ENCODE measurements around the gene FAM114A1.
A peak's percentile ranks its signal among the peaks of the same experiment; 100 is the strongest.

Gene FAM114A1

DNA sequence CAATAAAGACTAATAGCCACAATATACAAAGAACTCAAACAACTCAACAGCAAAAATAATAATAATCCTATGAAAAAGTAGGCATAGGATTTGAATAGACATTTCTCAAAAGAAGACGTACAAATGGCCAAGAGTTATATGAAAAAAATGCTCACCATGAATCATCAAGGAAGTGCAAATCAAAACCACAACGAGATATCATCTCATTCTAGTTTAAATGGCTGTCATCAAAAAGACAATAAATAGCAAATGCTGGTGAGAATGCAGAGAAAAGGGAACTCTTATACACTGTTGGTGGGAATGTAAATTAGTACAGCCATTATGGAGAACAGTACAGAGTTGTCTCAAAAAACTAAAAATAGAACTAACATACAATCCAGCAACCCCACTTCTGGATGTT, 29.8 kb upstream of the FAM114A1 start:
- no peak for DNase-seq (ENCODE audit: low spot score in 2 of 2)
- in situ Hi-C loops (cut with MboI; ENCODE audit: low sequenced_read_pairs) = no loop called here
- Histone ChIP-seq H3K4me3 (no peak overlapping the region), H3K27me3 (ENCODE audit: low read depth) (no peaks in the 10 kb centered on the region), H3K4me1 (no peaks in the 10 kb centered on the region), H3K9me3 (no peaks in the 10 kb centered on the region), H3K36me3 (replicated peaks) (no peaks in the 10 kb centered on the region)

DNA sequence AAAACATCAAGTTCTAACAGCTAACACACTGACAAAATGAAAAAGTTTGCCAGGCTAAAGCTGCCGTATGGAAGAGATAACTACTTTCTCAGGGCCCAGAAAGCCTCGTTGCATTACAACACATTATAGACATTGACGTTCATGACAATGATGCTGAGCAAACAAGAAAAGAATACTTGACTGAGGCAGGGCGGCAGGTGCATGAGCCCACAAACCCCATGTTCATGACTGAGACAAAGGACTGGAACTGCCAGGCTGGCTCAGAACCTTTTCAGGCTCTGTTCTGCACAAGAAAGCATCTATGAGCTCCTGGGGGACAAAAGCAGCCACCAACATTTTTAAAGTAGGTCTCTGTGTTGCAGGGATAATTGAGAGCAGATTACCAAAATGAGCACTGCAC, 24.6 kb upstream of the FAM114A1 start:
- Histone ChIP-seq H3K27me3 (ENCODE audit: low read depth) (no peaks in the 10 kb centered on the region; the same call in 1 of the 2 replicates), H3K4me3 (no peak overlapping the region), H3K9me3 (no peaks in the 10 kb centered on the region), H3K36me3 (replicated peaks) (no peaks in the 10 kb centered on the region), H3K4me1 (no peaks in the 10 kb centered on the region)
- in situ Hi-C loops (cut with MboI; ENCODE audit: low sequenced_read_pairs) = loop anchor here (10.0 kb wide), 1 partner anchor 78 kb away; no protein-coding TSS in a partner anchor
- DNase-seq (ENCODE audit: low spot score in 2 of 2) = peak in 1 of 2 experiments; percentile 17

DNA sequence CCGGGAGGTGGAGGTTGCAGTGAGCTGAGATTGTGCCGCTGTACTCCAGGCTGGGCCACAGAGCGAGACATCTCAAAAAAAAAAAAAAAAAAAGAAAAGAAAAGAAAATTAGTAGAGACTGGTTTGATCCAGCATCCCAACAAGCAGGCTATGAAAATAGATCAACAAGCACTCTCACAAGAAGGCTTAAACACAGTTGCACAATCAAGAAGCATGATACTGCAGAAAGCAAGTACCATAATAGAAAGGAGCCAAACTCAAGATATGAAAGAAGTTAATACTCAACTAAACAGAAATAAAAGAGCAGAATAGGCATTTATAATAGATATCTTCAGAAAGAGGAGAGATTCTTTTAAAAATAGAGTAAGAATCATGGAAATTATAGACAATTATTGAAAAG, 21.6 kb upstream of the FAM114A1 start:
- H3K9me3 ChIP-seq = no peaks in the 10 kb centered on the region
- no peak for DNase-seq (ENCODE audit: low spot score in 2 of 2)
- H3K27me3 ChIP-seq (ENCODE audit: low read depth) = no peaks in the 10 kb centered on the region; the same call in 1 of the 2 replicates
- no peaks in the 10 kb centered on the region for H3K4me1 ChIP-seq
- H3K4me3 ChIP-seq = no peak overlapping the region
- H3K36me3 ChIP-seq (replicated peaks) = no peaks in the 10 kb centered on the region
- in situ Hi-C loops (cut with MboI; ENCODE audit: low sequenced_read_pairs) = loop anchor here (10.0 kb wide), 1 partner anchor 81 kb away; no protein-coding TSS in a partner anchor

DNA sequence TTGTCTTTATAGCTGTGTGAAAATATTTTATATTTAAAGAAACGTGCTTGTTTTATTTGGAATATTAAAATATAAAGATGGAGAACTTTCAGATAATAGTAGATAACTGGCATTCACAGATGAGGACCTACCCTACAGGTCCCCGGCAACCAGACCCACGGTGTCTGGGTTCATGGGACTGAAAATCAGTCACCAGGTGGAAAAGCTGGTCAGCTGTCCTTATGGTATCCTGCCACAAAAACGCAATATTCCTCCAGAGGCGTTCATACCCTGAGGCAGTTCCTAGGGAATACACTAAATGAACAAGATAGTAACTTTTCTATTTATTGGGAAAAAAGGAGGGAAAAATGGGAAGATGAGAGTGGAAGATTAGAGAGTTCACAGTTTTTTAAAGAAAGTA, 12.1 kb upstream of the FAM114A1 start:
- H3K27me3 ChIP-seq (ENCODE audit: low read depth) = no peaks in the 10 kb centered on the region
- H3K4me3 ChIP-seq = no peak overlapping the region
- in situ Hi-C loops (cut with MboI; ENCODE audit: low sequenced_read_pairs) = no loop called here
- H3K36me3 ChIP-seq (replicated peaks) = no peaks in the 10 kb centered on the region
- peaks cover 2% of the 10 kb centered on the region; the same call in 1 of the 2 replicates for H3K9me3 ChIP-seq
- H3K4me1 ChIP-seq = peaks cover 7% of the 10 kb centered on the region
- DNase-seq (ENCODE audit: low spot score in 2 of 2) = no peak

DNA sequence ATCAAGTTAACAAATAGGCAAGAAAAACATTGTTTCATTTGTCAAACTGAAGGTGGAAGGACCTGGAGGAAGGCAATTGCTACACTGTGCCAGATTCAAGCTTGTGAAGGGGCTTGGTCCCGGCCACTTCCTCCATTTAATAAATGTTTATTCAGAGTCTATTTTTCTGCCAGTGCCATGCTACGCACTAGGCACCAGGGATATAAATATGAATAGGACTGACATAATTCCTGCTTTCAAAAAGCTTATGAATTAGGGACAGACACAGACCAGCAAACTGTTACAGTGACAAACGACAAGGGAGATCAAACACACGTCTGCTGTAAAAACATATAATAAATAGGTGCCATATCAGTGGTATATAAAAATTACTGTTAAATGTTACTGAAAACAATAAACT, 11.6 kb upstream of the FAM114A1 start:
- peak overlapping the region; percentile 16 for H3K4me3 ChIP-seq
- peaks cover 7% of the 10 kb centered on the region for H3K4me1 ChIP-seq
- DNase-seq (ENCODE audit: low spot score in 2 of 2) = no peak
- in situ Hi-C loops (cut with MboI; ENCODE audit: low sequenced_read_pairs) = no loop called here
- peaks cover 2% of the 10 kb centered on the region; the same call in 1 of the 2 replicates for H3K9me3 ChIP-seq
- H3K27me3 ChIP-seq (ENCODE audit: low read depth) = no peaks in the 10 kb centered on the region
- H3K36me3 ChIP-seq (replicated peaks) = no peaks in the 10 kb centered on the region

GRCh38 chr4:38856524-38857337, 10.9 kb upstream of the FAM114A1 start, which contains the start of gene TLR6:
TSS of gene TLR6 (minus strand) at chr4:38856817. CDS start at chr4:38829473, 27,344 bp downstream.
- DNase-seq (ENCODE audit: low spot score in 2 of 2) = peak; percentile 70 to 74
- peaks cover 7% of the 10 kb centered on the region for H3K4me1 ChIP-seq
- H3K9me3 ChIP-seq = peaks cover 2% of the 10 kb centered on the region; the same call in 1 of the 2 replicates
- in situ Hi-C loops (cut with MboI; ENCODE audit: low sequenced_read_pairs) = no loop called here
- H3K27me3 ChIP-seq (ENCODE audit: low read depth) = no peaks in the 10 kb centered on the region
- H3K36me3 ChIP-seq (replicated peaks) = no peaks in the 10 kb centered on the region
- peak within 1 kb of the TSS; percentile 16 for H3K4me3 ChIP-seq

GRCh38 chr4:38857354-38858096, 10.1 kb upstream of the FAM114A1 start:
- Histone ChIP-seq H3K4me1 (peaks cover 7% of the 10 kb centered on the region), H3K27me3 (ENCODE audit: low read depth) (no peaks in the 10 kb centered on the region), H3K36me3 (replicated peaks) (no peaks in the 10 kb centered on the region), H3K4me3 (no peak overlapping the region), H3K9me3 (no peaks in the 10 kb centered on the region)
- in situ Hi-C loops (cut with MboI; ENCODE audit: low sequenced_read_pairs) = no loop called here
- no peak for DNase-seq (ENCODE audit: low spot score in 2 of 2)

- Histone ChIP-seq H3K36me3 (replicated peaks) (no peaks in the 10 kb centered on the region), H3K4me3 (no peak overlapping the region), H3K4me1 (peaks cover 7% of the 10 kb centered on the region), H3K27me3 (ENCODE audit: low read depth) (no peaks in the 10 kb centered on the region), H3K9me3 (no peaks in the 10 kb centered on the region)
- DNase-seq (ENCODE audit: low spot score in 2 of 2) = no peak
- in situ Hi-C loops (cut with MboI; ENCODE audit: low sequenced_read_pairs) = no loop called here
These were observed 9.5 kb upstream of the FAM114A1 start for GRCh38 chr4:38858097-38858420.

GRCh38 chr4:38859501-38859900, 8.1 kb upstream of the FAM114A1 start:
- Histone ChIP-seq H3K36me3 (replicated peaks) (no peaks in the 10 kb centered on the region), H3K4me3 (no peak overlapping the region), H3K4me1 (peaks cover 7% of the 10 kb centered on the region), H3K9me3 (no peaks in the 10 kb centered on the region), H3K27me3 (ENCODE audit: low read depth) (0 out of 2 replicates have a peak, but pooled peaks cover 3% of the 10 kb centered on the region)
- in situ Hi-C loops (cut with MboI; ENCODE audit: low sequenced_read_pairs) = no loop called here
- no peak for DNase-seq (ENCODE audit: low spot score in 2 of 2)

DNA sequence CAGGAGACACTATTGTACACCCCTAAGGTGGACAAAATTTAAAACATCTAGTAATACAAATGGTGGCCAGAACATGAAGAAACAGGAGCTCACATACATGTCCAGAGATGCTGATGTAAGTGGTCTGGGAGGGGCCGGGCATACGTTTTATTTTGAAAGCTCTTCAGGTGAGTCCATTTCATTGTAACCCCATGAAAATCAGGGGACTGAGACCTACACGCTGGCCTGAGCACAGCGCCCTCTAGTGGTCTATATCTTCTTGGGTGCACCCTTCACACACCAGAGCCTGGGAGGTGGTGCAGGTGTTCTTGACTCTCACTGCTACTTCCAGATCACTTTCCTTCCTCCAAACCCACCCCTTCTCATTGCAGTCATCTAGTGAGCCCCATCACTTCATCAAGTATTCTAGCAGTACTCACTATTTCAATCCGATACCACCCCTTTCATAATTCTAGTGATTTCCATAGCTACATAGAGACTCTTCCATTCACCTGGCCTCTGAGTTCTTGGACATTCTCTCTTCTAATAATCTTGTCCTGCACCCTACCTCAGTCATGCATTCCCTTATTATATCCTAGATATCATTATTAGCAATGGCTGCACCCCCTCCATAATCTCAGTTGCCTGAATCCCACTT, 6.7 kb upstream of the FAM114A1 start:
- DNase-seq (ENCODE audit: low spot score in 2 of 2) = peak; percentile 32 to 72
- Histone ChIP-seq H3K4me3 (no peak overlapping the region), H3K36me3 (replicated peaks) (no peaks in the 10 kb centered on the region), H3K9me3 (no peaks in the 10 kb centered on the region), H3K27me3 (ENCODE audit: low read depth) (0 out of 2 replicates have a peak, but pooled peaks cover 3% of the 10 kb centered on the region), H3K4me1 (peaks cover 7% of the 10 kb centered on the region)
- in situ Hi-C loops (cut with MboI; ENCODE audit: low sequenced_read_pairs) = no loop called here

- Histone ChIP-seq H3K27me3 (ENCODE audit: low read depth) (0 out of 2 replicates have a peak, but pooled peaks cover 3% of the 10 kb centered on the region), H3K36me3 (replicated peaks) (no peaks in the 10 kb centered on the region), H3K4me1 (no peaks in the 10 kb centered on the region), H3K4me3 (no peak overlapping the region), H3K9me3 (no peaks in the 10 kb centered on the region)
- in situ Hi-C loops (cut with MboI; ENCODE audit: low sequenced_read_pairs) = no loop called here
- no peak for DNase-seq (ENCODE audit: low spot score in 2 of 2)
These were observed 5.8 kb upstream of the FAM114A1 start for GRCh38 chr4:38861791-38862190.

DNA sequence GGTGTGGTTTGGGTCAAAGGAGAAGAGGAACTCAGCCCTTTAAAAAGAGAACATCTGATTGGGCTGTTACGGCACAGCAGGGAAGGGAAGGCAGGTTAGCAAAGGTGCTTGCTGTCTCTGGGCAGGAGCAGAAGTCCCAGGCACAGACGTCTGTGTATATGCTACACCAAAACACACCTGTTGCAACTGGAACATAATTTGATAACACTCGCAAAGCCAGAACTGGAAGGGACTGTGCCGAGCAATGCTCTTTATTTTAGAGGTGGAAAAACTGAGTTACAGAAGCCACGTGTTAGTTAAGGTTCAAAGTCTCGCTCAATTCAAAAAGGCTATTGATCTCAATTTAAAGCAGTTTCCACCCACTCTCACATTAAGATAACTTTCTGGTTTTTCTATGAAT, 2.2 kb upstream of the FAM114A1 start:
- Histone ChIP-seq H3K36me3 (replicated peaks) (no peaks in the 10 kb centered on the region), H3K4me1 (no peaks in the 10 kb centered on the region), H3K4me3 (no peak overlapping the region), H3K27me3 (ENCODE audit: low read depth) (0 out of 2 replicates have a peak, but pooled peaks cover 3% of the 10 kb centered on the region), H3K9me3 (no peaks in the 10 kb centered on the region)
- DNase-seq (ENCODE audit: low spot score in 2 of 2) = no peak
- in situ Hi-C loops (cut with MboI; ENCODE audit: low sequenced_read_pairs) = no loop called here

DNA sequence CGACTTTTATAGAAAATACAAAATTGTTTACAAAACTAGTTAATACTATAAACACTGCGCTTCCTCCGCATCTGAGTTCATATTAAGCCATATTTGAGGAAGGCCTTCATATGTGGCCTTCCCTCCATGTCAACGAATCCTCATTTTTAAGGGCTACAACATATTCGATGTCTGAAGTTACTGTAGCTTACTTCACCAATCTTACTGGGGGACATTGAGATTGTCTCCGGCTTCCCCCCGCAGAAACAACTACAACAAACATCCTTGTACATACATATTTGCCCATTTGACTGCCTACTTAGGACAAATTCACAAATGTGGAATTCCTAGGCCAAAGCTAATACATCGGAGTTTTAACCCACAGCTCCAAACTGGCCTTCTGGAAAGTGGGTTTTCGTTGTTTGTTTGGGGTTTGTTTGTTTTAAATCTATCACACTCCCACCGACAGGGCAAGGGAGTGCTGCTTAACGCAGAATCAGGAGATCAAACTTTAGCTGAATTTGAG, 581 bp upstream of the FAM114A1 start:
- no peak overlapping the region for H3K4me3 ChIP-seq
- in situ Hi-C loops (cut with MboI; ENCODE audit: low sequenced_read_pairs) = no loop called here
- DNase-seq (ENCODE audit: low spot score in 2 of 2) = no peak
- H3K36me3 ChIP-seq (replicated peaks) = no peaks in the 10 kb centered on the region
- H3K9me3 ChIP-seq = no peaks in the 10 kb centered on the region
- H3K4me1 ChIP-seq = no peaks in the 10 kb centered on the region
- 0 out of 2 replicates have a peak, but pooled peaks cover 3% of the 10 kb centered on the region for H3K27me3 ChIP-seq (ENCODE audit: low read depth)
